ENCODE results near the gene SYT13. TPM values are rescaled to one million over a fixed set of nuclear protein-coding genes. Genes with fewer than 3 reads are reported as not detected.

Gene SYT13
- total and polyA plus RNA-seq, 2 of the 4 experiments (the other 2 are of a cell fraction), result not detected

- Histone ChIP-seq H3K4me3 (ENCODE audit: insufficient read depth, low read depth, low read length) (no peak overlapping the region), H3K27ac (ENCODE audit: insufficient read depth, low read length) (no peak overlapping the region), H3K9ac (ENCODE audit: low read depth, low read length) (no peak overlapping the region), H2BK120ac (ENCODE audit: low read depth, low read length) (no peak overlapping the region), H4K20me1 (ENCODE audit: insufficient read depth, low read length) (no peaks in the 10 kb centered on the region), H3K23ac (ENCODE audit: low read depth, low read length) (no peak overlapping the region), H2AFZ (replicated peaks; ENCODE audit: low read length, poor library complexity) (no peak overlapping the region), H3K4me2 (ENCODE audit: low read depth, low read length) (no peak overlapping the region), H2BK20ac (ENCODE audit: low read depth, low read length) (no peak overlapping the region), H3K14ac (replicated peaks; ENCODE audit: low read depth, low read length) (no peak overlapping the region), H2BK5ac (ENCODE audit: low read depth, low read length, poor library complexity, severe bottlenecking) (no peak overlapping the region), H4K91ac (ENCODE audit: insufficient read depth, low read depth, low read length) (no peak overlapping the region), H4K8ac (ENCODE audit: low read depth in 2 of 2, low read length in 2 of 2) (no peak overlapping the region), H4K5ac (ENCODE audit: low read depth, low read length) (no peak overlapping the region), H3K4me1 (ENCODE audit: control insufficient read depth, insufficient read depth, low read length) (no peaks in the 10 kb centered on the region), H3K18ac (ENCODE audit: low read depth, low read length) (no peak overlapping the region), H2AK5ac (ENCODE audit: low read depth, low read length) (no peak overlapping the region), H3K79me1 (ENCODE audit: low read depth in 1 of 2, low read length in 2 of 2) (no peaks in the 10 kb centered on the region), H3K9me3 (ENCODE audit: control insufficient read depth, insufficient read depth, low read length) (no peaks in the 10 kb centered on the region), H3K4ac (ENCODE audit: low read depth, low read length) (no peak overlapping the region), H3K9me1 (ENCODE audit: insufficient read depth, low read length) (no peaks in the 10 kb centered on the region), H2AK9ac (replicated peaks; ENCODE audit: low read depth, low read length, poor library complexity) (no peak overlapping the region), H3K56ac (ENCODE audit: extremely low read depth, insufficient read depth, low read length) (no peak overlapping the region), H2BK15ac (ENCODE audit: low read depth, low read length) (no peak overlapping the region), H3K36me3 (ENCODE audit: control insufficient read depth, insufficient read depth, low read length) (no peaks in the 10 kb centered on the region), H3K27me3 (ENCODE audit: control insufficient read depth, insufficient read depth, low read length) (peaks cover 6% of the 10 kb centered on the region; the same call in 1 of the 2 replicates)
- in situ Hi-C loops (cut with MboI; ENCODE audit: low sequenced_read_pairs) (no loop called here), dilution Hi-C loops (cut with HindIII; ENCODE audit: low sequenced_read_pairs, unreplicated experiment) (no loop called here), intact Hi-C loops (cut with micrococcal nuclease) (no loop called here)
- BruUV-seq (replicated peaks), result no TSS peak
- CTCF ChIA-PET, result no interaction called here
- no peak for TF ChIP-seq CHD1 (IDR thresholded peaks at IDR 0.05; ENCODE audit: low read depth, low read length)
- no peak for TF ChIP-seq SMC3 (IDR thresholded peaks at IDR 0.05; ENCODE audit: low read depth, low read length)
- no peak for TF ChIP-seq USF2 (IDR thresholded peaks at IDR 0.05; ENCODE audit: low read depth, low read length)
- no peak for TF ChIP-seq RCOR1 (IDR thresholded peaks at IDR 0.05; ENCODE audit: insufficient replicate concordance, low read length)
- no peak for TF ChIP-seq RFX5 (IDR thresholded peaks at IDR 0.05; ENCODE audit: low read depth, low read length)
- TF ChIP-seq, protein P1, sequence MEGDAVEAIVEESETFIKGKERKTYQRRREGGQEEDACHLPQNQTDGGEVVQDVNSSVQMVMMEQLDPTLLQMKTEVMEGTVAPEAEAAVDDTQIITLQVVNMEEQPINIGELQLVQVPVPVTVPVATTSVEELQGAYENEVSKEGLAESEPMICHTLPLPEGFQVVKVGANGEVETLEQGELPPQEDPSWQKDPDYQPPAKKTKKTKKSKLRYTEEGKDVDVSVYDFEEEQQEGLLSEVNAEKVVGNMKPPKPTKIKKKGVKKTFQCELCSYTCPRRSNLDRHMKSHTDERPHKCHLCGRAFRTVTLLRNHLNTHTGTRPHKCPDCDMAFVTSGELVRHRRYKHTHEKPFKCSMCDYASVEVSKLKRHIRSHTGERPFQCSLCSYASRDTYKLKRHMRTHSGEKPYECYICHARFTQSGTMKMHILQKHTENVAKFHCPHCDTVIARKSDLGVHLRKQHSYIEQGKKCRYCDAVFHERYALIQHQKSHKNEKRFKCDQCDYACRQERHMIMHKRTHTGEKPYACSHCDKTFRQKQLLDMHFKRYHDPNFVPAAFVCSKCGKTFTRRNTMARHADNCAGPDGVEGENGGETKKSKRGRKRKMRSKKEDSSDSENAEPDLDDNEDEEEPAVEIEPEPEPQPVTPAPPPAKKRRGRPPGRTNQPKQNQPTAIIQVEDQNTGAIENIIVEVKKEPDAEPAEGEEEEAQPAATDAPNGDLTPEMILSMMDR (conservative IDR thresholded peaks at IDR 0.05; ENCODE audit: low read depth, low read length), result no peak
- TF ChIP-seq MAFK (IDR thresholded peaks at IDR 0.05; ENCODE audit: low read depth, low read length), result no peak
- TF ChIP-seq NFE2L2 (IDR thresholded peaks at IDR 0.05; ENCODE audit: low read depth, low read length), result no peak
- no peak for TF ChIP-seq MXI1 (IDR thresholded peaks at IDR 0.05; ENCODE audit: borderline replicate concordance, low read depth, low read length)
- no peak for TF ChIP-seq MAZ (IDR thresholded peaks at IDR 0.05; ENCODE audit: borderline replicate concordance, low read depth, low read length)
- no peak for TF ChIP-seq BHLHE40 (IDR thresholded peaks at IDR 0.05; ENCODE audit: low read depth, low read length)
- no peak for TF ChIP-seq CEBPB (IDR thresholded peaks at IDR 0.05; ENCODE audit: low read depth, low read length)
- no peak for TF ChIP-seq POLR2A (IDR thresholded peaks at IDR 0.05; ENCODE audit: low read depth, low read length)
- TF ChIP-seq FOS (IDR thresholded peaks at IDR 0.05; ENCODE audit: low read depth, low read length), result no peak
- TF ChIP-seq RAD21 (IDR thresholded peaks at IDR 0.05; ENCODE audit: low read length), result no peak
- TF ChIP-seq, protein P2, sequence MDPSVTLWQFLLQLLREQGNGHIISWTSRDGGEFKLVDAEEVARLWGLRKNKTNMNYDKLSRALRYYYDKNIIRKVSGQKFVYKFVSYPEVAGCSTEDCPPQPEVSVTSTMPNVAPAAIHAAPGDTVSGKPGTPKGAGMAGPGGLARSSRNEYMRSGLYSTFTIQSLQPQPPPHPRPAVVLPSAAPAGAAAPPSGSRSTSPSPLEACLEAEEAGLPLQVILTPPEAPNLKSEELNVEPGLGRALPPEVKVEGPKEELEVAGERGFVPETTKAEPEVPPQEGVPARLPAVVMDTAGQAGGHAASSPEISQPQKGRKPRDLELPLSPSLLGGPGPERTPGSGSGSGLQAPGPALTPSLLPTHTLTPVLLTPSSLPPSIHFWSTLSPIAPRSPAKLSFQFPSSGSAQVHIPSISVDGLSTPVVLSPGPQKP (IDR thresholded peaks at IDR 0.05; ENCODE audit: borderline replicate concordance, low read depth, low read length), result no peak
- POLR2A ChIA-PET (ENCODE audit: unreplicated experiment), result no interaction called here
- DNase-seq (no peak), ATAC-seq (ENCODE audit: low read depth) (no peak)
- whole genome bisulfite sequencing, 2 experiments (ENCODE audit: extremely low coverage in 2 of 2, insufficient read length in 1 of 2), result no CpG with 5 or more reads among the region's 1 CpG
Measured at GRCh38 chr11:45319077-45319476, 32.9 kb upstream of the SYT13 start.
